HFF-Myc (cell line): ENCODE measurements around the gene NCKIPSD.

Experiments used
- DNase-seq: peaks from one replicate; pipeline ENCODE4 v3.0.0-alpha.2; 2011; ENCODE audit warnings: low read depth; ENCODE audit errors: extremely low read depth
- H3K4me3 ChIP-seq: replicated peaks from 2 replicates; pipeline ENCODE4 v1.5.1; 2011; ENCODE audit warnings: low read depth, mild to moderate bottlenecking, control low read depth, low read length
- CTCF ChIP-seq: IDR thresholded peaks from 2 replicates; pipeline ENCODE4 v1.5.1; 2012; ENCODE audit warnings: mild to moderate bottlenecking, low read depth, low read length, control low read depth; ENCODE audit errors: missing control alignments

NCKIPSD gene

GRCh38 chr3:48664313-48664644 is 21.4 kb downstream of the NCKIPSD start:
- peak overlapping the region; percentile 38 for H3K4me3 ChIP-seq
- no peak for DNase-seq
- no peak for TF ChIP-seq CTCF

- peak overlapping the region; percentile 38 for H3K4me3 ChIP-seq
- peak; percentile 78 for TF ChIP-seq CTCF
- DNase-seq = peak; percentile 85
Observed at GRCh38 chr3:48663489-48664312, 22.0 kb downstream of the NCKIPSD start.

GRCh38 chr3:48662753-48663488 is 22.8 kb downstream of the NCKIPSD start, which contains the start of gene CELSR3:
CELSR3 (minus strand) TSS chr3:48662886; CDS start chr3:48662634, 252 bp downstream.
- peak; percentile 51 for DNase-seq
- TF ChIP-seq CTCF = no peak
- H3K4me3 ChIP-seq = peak within 1 kb of the TSS; percentile 38

- DNase-seq = no peak
- H3K4me3 ChIP-seq = peak overlapping the region; percentile 38; the same call in 1 of the 2 replicates
- no peak for TF ChIP-seq CTCF
Observed at GRCh38 chr3:48662145-48662752, 23.5 kb downstream of the NCKIPSD start.

GRCh38 chr3:48661501-48662144 is 24.1 kb downstream of the NCKIPSD start:
- no peak for DNase-seq
- TF ChIP-seq CTCF = no peak
- H3K4me3 ChIP-seq = peak overlapping the region; percentile 32

- no peak for DNase-seq
- no peak overlapping the region for H3K4me3 ChIP-seq
Observed at GRCh38 chr3:48660800-48661400, 24.8 kb downstream of the NCKIPSD start.

More at GRCh38 chr3:48660800-48661400, 24.8 kb downstream of the NCKIPSD start:
- no peak for TF ChIP-seq CTCF
